HEK293 (cell line): ENCODE results near the gene SMIM20.

Source experiments
- KLF10 ChIP-seq: fragments of 450-650 bp; IDR thresholded peaks from 2 replicates; pipeline ENCODE4 v1.5.1; 2018; ENCODE audit warnings: missing biosample characterization, mild to moderate bottlenecking, missing genetic modification characterization
- REPIN1 ChIP-seq: fragments of 450-650 bp; formaldehyde crosslinking; IDR thresholded peaks from 2 replicates; pipeline ENCODE4 v1.5.1; 2017; ENCODE audit warnings: missing biosample characterization, missing genetic modification characterization, low read depth
- YY1 ChIP-seq: fragments of 450-650 bp; formaldehyde crosslinking; IDR thresholded peaks from 2 replicates; pipeline ENCODE4 v1.5.1; 2018; ENCODE audit warnings: missing biosample characterization, missing genetic modification characterization
- ZBTB20 ChIP-seq: fragments of 450-650 bp; formaldehyde crosslinking; IDR thresholded peaks from 2 replicates; pipeline ENCODE4 v1.5.1; 2016; ENCODE audit warnings: missing biosample characterization, missing genetic modification characterization
- ZFP37 ChIP-seq: fragments of 450-650 bp; formaldehyde crosslinking; IDR thresholded peaks from 2 replicates; pipeline ENCODE4 v1.5.1; 2016; ENCODE audit warnings: missing biosample characterization, missing genetic modification characterization
- ZNF239 ChIP-seq: fragments of 450-650 bp; formaldehyde crosslinking; IDR thresholded peaks from 2 replicates; pipeline ENCODE4 v1.5.1; 2016; ENCODE audit warnings: missing biosample characterization, missing genetic modification characterization
- ZNF274 ChIP-seq, 2 experiments: fragments of 200-500 bp in 1 of 2; fragments of 450-650 bp in 1 of 2; sonication (Bioruptor generic) in 1 of 2; formaldehyde crosslinking in 1 of 2; IDR thresholded peaks; 2 replicates each; pipeline versions ENCODE4 v1.5.1 to v1.6.1; 2014 to 2016; ENCODE audit warnings: borderline replicate concordance in 1 of 2, inconsistent platforms in 1 of 2, low read length in 1 of 2, missing biosample characterization in 1 of 2, missing genetic modification characterization in 1 of 2
- ZNF311 ChIP-seq: fragments of 450-650 bp; formaldehyde crosslinking; IDR thresholded peaks from 2 replicates; pipeline ENCODE4 v1.5.1; 2017; ENCODE audit warnings: missing biosample characterization, missing genetic modification characterization, borderline replicate concordance
- ZNF624 ChIP-seq: fragments of 450-650 bp; formaldehyde crosslinking; IDR thresholded peaks from 2 replicates; pipeline ENCODE4 v1.5.1; 2017; ENCODE audit warnings: missing biosample characterization, missing genetic modification characterization
- TF ChIP-seq, protein P1 (sequence below): fragments of 450-650 bp; formaldehyde crosslinking; IDR thresholded peaks from 2 replicates; pipeline ENCODE4 v1.5.1; 2016; ENCODE audit warnings: missing biosample characterization, missing genetic modification characterization
- TF ChIP-seq, protein P2 (sequence below): fragments of 450-650 bp; formaldehyde crosslinking; IDR thresholded peaks from 2 replicates; pipeline ENCODE4 v1.5.1; 2016; ENCODE audit warnings: missing biosample characterization, missing genetic modification characterization
- TF ChIP-seq, protein P3 (sequence below): fragments of 450-650 bp; formaldehyde crosslinking; IDR thresholded peaks from 2 replicates; pipeline ENCODE4 v1.5.1; 2016; ENCODE audit warnings: missing biosample characterization, missing genetic modification characterization
- TF ChIP-seq, protein P4 (sequence below): fragments of 450-650 bp; formaldehyde crosslinking; IDR thresholded peaks from 2 replicates; pipeline ENCODE4 v1.5.1; 2016; ENCODE audit warnings: missing biosample characterization, missing genetic modification characterization

DNA sequence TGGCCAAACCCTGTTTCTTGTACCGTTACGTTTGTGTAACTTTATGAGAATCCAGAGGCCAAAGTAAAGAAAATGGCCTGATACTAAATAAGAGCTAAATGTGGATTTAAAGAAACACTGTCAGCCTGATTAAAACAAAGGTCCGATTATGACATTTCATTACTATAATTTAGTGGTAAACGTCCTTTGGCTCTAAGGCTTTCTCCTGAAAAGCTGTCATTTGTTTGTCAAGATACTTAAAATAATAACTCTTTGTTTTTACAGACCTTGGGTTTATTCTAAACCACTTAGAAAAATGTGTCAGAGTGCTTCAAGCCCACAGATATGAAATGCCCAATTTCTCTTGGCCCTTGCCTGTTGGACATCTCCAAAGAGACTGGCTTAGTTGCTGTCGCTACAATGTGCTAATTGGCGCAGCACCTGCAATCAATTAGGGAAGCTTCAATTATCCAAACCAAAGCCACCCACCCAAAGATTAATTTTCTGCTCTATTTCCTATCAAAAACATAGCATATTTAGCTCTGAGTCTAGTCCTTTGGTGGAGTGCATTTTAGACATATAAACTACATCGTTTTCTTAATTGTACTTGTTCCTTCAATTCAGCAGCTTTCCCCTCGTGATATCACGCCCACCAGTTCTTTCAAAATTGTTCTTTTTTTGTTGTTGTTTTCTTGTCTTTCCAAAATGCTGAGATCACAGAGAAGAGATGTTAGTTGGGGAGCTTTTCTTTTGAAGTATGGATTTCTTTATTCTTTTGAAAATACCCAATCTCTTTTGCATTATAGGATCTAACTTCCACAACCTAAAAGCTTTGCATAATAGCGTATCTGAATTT is 13.6 kb downstream of the SMIM20 start:
- TF ChIP-seq, protein P1, sequence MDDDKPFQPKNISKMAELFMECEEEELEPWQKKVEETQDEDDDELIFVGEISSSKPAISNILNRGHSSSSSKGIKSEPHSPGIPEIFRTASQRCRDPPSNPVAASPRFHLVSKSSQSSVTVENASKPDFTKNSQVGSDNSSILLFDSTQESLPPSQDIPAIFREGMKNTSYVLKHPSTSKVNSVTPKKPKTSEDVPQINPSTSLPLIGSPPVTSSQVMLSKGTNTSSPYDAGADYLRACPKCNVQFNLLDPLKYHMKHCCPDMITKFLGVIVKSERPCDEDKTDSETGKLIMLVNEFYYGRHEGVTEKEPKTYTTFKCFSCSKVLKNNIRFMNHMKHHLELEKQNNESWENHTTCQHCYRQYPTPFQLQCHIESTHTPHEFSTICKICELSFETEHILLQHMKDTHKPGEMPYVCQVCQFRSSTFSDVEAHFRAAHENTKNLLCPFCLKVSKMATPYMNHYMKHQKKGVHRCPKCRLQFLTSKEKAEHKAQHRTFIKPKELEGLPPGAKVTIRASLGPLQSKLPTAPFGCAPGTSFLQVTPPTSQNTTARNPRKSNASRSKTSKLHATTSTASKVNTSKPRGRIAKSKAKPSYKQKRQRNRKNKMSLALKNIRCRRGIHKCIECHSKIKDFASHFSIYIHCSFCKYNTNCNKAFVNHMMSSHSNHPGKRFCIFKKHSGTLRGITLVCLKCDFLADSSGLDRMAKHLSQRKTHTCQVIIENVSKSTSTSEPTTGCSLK (tag by site-specific recombination), result no peak
- TF ChIP-seq REPIN1 (tag by site-specific recombination) (no peak), ZFP37 (no peak), ZBTB20 (tag by site-specific recombination) (no peak), ZNF274 (IDR thresholded peaks at IDR 0.05; ENCODE audit: low read length) (no peak), ZNF274 (tag by site-specific recombination; IDR thresholded peaks at IDR 0.05; ENCODE audit: borderline replicate concordance) (no peak), ZNF239 (tag by site-specific recombination) (no peak), ZNF311 (tag by site-specific recombination) (no peak), ZNF624 (tag by site-specific recombination) (no peak), YY1 (tag by site-specific recombination) (no peak), KLF10 (no peak)
- TF ChIP-seq, protein P2, sequence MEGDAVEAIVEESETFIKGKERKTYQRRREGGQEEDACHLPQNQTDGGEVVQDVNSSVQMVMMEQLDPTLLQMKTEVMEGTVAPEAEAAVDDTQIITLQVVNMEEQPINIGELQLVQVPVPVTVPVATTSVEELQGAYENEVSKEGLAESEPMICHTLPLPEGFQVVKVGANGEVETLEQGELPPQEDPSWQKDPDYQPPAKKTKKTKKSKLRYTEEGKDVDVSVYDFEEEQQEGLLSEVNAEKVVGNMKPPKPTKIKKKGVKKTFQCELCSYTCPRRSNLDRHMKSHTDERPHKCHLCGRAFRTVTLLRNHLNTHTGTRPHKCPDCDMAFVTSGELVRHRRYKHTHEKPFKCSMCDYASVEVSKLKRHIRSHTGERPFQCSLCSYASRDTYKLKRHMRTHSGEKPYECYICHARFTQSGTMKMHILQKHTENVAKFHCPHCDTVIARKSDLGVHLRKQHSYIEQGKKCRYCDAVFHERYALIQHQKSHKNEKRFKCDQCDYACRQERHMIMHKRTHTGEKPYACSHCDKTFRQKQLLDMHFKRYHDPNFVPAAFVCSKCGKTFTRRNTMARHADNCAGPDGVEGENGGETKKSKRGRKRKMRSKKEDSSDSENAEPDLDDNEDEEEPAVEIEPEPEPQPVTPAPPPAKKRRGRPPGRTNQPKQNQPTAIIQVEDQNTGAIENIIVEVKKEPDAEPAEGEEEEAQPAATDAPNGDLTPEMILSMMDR (tag by site-specific recombination), result no peak
- TF ChIP-seq, protein P3, sequence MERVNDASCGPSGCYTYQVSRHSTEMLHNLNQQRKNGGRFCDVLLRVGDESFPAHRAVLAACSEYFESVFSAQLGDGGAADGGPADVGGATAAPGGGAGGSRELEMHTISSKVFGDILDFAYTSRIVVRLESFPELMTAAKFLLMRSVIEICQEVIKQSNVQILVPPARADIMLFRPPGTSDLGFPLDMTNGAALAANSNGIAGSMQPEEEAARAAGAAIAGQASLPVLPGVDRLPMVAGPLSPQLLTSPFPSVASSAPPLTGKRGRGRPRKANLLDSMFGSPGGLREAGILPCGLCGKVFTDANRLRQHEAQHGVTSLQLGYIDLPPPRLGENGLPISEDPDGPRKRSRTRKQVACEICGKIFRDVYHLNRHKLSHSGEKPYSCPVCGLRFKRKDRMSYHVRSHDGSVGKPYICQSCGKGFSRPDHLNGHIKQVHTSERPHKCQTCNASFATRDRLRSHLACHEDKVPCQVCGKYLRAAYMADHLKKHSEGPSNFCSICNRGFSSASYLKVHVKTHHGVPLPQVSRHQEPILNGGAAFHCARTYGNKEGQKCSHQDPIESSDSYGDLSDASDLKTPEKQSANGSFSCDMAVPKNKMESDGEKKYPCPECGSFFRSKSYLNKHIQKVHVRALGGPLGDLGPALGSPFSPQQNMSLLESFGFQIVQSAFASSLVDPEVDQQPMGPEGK (tag by site-specific recombination), result no peak
- TF ChIP-seq, protein P4, sequence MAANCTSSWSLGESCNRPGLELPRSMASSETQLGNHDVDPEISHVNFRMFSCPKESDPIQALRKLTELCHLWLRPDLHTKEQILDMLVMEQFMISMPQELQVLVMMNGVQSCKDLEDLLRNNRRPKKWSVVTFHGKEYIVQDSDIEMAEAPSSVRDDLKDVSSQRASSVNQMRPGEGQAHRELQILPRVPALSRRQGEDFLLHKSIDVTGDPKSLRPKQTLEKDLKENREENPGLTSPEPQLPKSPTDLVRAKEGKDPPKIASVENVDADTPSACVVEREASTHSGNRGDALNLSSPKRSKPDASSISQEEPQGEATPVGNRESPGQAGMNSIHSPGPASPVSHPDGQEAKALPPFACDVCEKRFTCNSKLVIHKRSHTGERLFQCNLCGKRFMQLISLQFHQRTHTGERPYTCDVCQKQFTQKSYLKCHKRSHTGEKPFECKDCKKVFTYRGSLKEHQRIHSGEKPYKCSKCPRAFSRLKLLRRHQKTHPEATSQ (tag by site-specific recombination), result no peak
